NOMO-1 (cell line): ENCODE measurements around the gene MIXL1.
"Not testable (repeated sequence)": the region's sequence is repeated elsewhere in the genome, so short reads cannot be mapped to it uniquely, and the experiment has no call there.

Experiments
- DNase-seq, 2 experiments: peaks; one replicate each; lab custom pipeline; 2025; ENCODE audit not compliant: unreplicated experiment in 2 of 2; lab: John Stamatoyannopoulos, UW

Gene MIXL1

GRCh38 chr1:226211181-226211821, 12.2 kb upstream of the MIXL1 start:
- DNase-seq = no peak

GRCh38 chr1:226212545-226212944, 10.9 kb upstream of the MIXL1 start:
- no peak for DNase-seq

GRCh38 chr1:226215239-226215638, 8.2 kb upstream of the MIXL1 start:
- no peak for DNase-seq

- no peak for DNase-seq
Measured at GRCh38 chr1:226216056-226216455, 7.4 kb upstream of the MIXL1 start.

- DNase-seq = no peak
Measured at GRCh38 chr1:226217273-226217672, 6.2 kb upstream of the MIXL1 start.

- DNase-seq = no peak
Measured at GRCh38 chr1:226220473-226221189, 2.8 kb upstream of the MIXL1 start.

- no peak for DNase-seq
Measured at GRCh38 chr1:226222686-226223085, 778 bp upstream of the MIXL1 start.

GRCh38 chr1:226223786-226224244, 351 bp downstream of the MIXL1 start:
- peak in 1 of 2 experiments; percentile 20 for DNase-seq

GRCh38 chr1:226226601-226227000, 3.1 kb downstream of the MIXL1 start:
- DNase-seq = no peak

GRCh38 chr1:226233293-226233692, 9.8 kb downstream of the MIXL1 start:
- DNase-seq = no peak

GRCh38 chr1:226233806-226234205, 10.3 kb downstream of the MIXL1 start:
- DNase-seq = no peak

- DNase-seq = no peak
Measured at GRCh38 chr1:226236826-226237225, 13.4 kb downstream of the MIXL1 start.

- no peak for DNase-seq
Measured at GRCh38 chr1:226239421-226239820, 16.0 kb downstream of the MIXL1 start.

- peak; percentile 77 to 95 for DNase-seq
Measured at GRCh38 chr1:226248091-226248490, 24.6 kb downstream of the MIXL1 start.

- DNase-seq = no peak
Measured at GRCh38 chr1:226248796-226249195, 25.3 kb downstream of the MIXL1 start.

- DNase-seq = no peak
Measured at GRCh38 chr1:226250511-226250910, 27.0 kb downstream of the MIXL1 start.

- not testable (repeated sequence) for DNase-seq
Measured at GRCh38 chr1:226252841-226253240, 29.4 kb downstream of the MIXL1 start.

GRCh38 chr1:226253933-226254332, 30.5 kb downstream of the MIXL1 start:
- no peak for DNase-seq

- no peak for DNase-seq
Measured at GRCh38 chr1:226255380-226255779, 31.9 kb downstream of the MIXL1 start.

GRCh38 chr1:226261818-226262217, 38.4 kb downstream of the MIXL1 start:
- DNase-seq = no peak

- no peak for DNase-seq
Measured at GRCh38 chr1:226268421-226269124, 45.1 kb downstream of the MIXL1 start.
